Esophagus muscularis mucosa (tissue), 4 donors: Measurements from ENCODE around the gene ZNF768. TPM values are rescaled to one million over a fixed set of nuclear protein-coding genes. Genes with fewer than 3 reads are reported as not detected.

Experiments used
- DNase-seq: peaks from one replicate; pipeline ENCODE4 v3.0.0-alpha.2; 2017; ENCODE audit errors: extremely low spot score
- H3K27ac ChIP-seq, 4 donors: fragments of 200-600 bp; sonication (generic); replicated peaks in 1 of 4; 1 replicate in 3 of 4; 2 replicates in 1 of 4; pipeline ENCODE4 v1.5.1; 2016 to 2019; ENCODE audit warnings: mild to moderate bottlenecking in 1 of 4
- H3K27me3 ChIP-seq, 4 donors: fragments of 200-600 bp; sonication (generic); one replicate each; pipeline versions ENCODE4 v1.5.1 to v1.6.0; 2016 to 2019
- H3K36me3 ChIP-seq, 4 donors: fragments of 200-600 bp; sonication (generic); one replicate each; pipeline ENCODE4 v1.5.1; 2016 to 2019
- H3K4me1 ChIP-seq, 4 donors: fragments of 200-600 bp; sonication (generic); one replicate each; pipeline ENCODE4 v1.5.1; 2016 to 2019
- H3K4me3 ChIP-seq, 4 donors: fragments of 200-600 bp; sonication (generic); 1 replicate in 2 of 4; 2 replicates in 2 of 4; pipeline ENCODE4 v1.5.1; 2016 to 2019; ENCODE audit warnings: mild to moderate bottlenecking in 4 of 4, moderate library complexity in 1 of 4
- H3K9me3 ChIP-seq, 4 donors: fragments of 200-600 bp; sonication (generic); 1 replicate in 3 of 4; 2 replicates in 1 of 4; pipeline ENCODE4 v1.5.1; 2016 to 2019
- EP300 ChIP-seq: sonication (generic); formaldehyde crosslinking; IDR thresholded peaks from one replicate; pipeline ENCODE4 v1.6.1; 2017; ENCODE audit warnings: antibody characterized with exemption
- POLR2A ChIP-seq: fragments of 450-650 bp; IDR thresholded peaks from one replicate; pipeline ENCODE4 v1.6.1; 2017; ENCODE audit warnings: antibody characterized with exemption, moderate library complexity, mild to moderate bottlenecking, low read depth
- POLR2AphosphoS5 ChIP-seq, 2 donors: sonication (generic); formaldehyde crosslinking; IDR thresholded peaks; one replicate each; pipeline ENCODE4 v1.6.1; 2017; ENCODE audit warnings: antibody characterized with exemption in 2 of 2
- whole genome bisulfite sequencing: methylation state at CpG from one replicate; pipeline ENCODE4 v1.1.5; 2018; 5-methylcytosine and 5-hydroxymethylcytosine counted together
- intact Hi-C: fragments of 100-400 bp; cut with DNase I; formaldehyde crosslinking; loops from one replicate; pipeline ENCODE4 v1.15.1; 2023
- small RNA-seq, 3 donors: library from RNA; depleted of rRNA; stranded (forward); fragments of <200 nt; gene quantifications; one replicate each; pipeline ENCODE3, GENCODE V24; 2016
- total RNA-seq, 4 donors: library from RNA; depleted of rRNA; stranded (reverse); fragments of >200 nt; gene quantifications; one replicate each; pipeline versions ENCODE4 v1.1.0 to v1.2.1, GENCODE V29; 2016
- TF ChIP-seq, protein P1 (sequence below), 3 experiments: fragments of 200-600 bp in 2 of 3; fragments of 450-650 bp in 1 of 3; sonication (generic) in 2 of 3; IDR thresholded peaks; one replicate each; pipeline ENCODE4 v1.5.1; 2017 to 2019; ENCODE audit warnings: antibody characterized with exemption in 3 of 3, mild to moderate bottlenecking in 2 of 3, moderate library complexity in 1 of 3

ZNF768 gene
- total RNA-seq, 4 donors from 2014 or later: 46.9 to 91.5 (median 64.0) TPM

DNA sequence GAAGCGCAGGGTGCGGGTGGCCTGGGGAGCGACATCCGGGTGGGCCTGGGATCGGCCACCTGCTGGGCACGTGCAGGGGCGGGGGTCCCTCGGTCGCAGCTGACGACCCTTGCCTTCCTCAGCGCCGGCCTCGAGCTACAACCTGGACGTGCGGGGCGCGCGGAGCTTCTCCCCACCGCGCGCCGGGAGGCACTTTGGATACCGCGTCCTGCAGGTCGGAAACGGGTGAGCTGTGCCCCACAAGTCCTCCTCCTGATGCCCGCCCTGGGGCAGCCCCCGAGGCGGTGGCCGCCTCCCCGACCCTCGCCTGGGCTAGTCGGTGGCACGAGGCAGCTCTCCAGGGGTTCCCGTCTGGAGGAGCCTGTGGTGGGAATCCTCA, 52.3 kb downstream of the ZNF768 start:
- Histone ChIP-seq H3K9me3 (no peaks in the 10 kb centered on the region), H3K4me3 (peak overlapping the region in 1 of 4 donors; percentile 10), H3K36me3 (no peaks in the 10 kb centered on the region), H3K4me1 (peaks cover 0 to 3% (median 0%) of the 10 kb centered on the region in 4 donors), H3K27ac (no peak overlapping the region), H3K27me3 (peaks cover 0 to 47% (median 10%) of the 10 kb centered on the region in 4 donors)
- no peak for DNase-seq
- intact Hi-C loops: no loop called here
- TF ChIP-seq, protein P1, sequence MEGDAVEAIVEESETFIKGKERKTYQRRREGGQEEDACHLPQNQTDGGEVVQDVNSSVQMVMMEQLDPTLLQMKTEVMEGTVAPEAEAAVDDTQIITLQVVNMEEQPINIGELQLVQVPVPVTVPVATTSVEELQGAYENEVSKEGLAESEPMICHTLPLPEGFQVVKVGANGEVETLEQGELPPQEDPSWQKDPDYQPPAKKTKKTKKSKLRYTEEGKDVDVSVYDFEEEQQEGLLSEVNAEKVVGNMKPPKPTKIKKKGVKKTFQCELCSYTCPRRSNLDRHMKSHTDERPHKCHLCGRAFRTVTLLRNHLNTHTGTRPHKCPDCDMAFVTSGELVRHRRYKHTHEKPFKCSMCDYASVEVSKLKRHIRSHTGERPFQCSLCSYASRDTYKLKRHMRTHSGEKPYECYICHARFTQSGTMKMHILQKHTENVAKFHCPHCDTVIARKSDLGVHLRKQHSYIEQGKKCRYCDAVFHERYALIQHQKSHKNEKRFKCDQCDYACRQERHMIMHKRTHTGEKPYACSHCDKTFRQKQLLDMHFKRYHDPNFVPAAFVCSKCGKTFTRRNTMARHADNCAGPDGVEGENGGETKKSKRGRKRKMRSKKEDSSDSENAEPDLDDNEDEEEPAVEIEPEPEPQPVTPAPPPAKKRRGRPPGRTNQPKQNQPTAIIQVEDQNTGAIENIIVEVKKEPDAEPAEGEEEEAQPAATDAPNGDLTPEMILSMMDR (IDR thresholded peaks at IDR 0.05): no peak
- TF ChIP-seq EP300 (no peak), POLR2A (no peak), POLR2AphosphoS5 (IDR thresholded peaks at IDR 0.05) (no peak)
- WGBS: 19% methylated on average over 14 of the region's 35 CpGs

Small RNA genes within 50 kb of the gene (small RNA-seq; reads per million reads assigned to genes)
- gene MIR4518: 0 reads per million in 3 donors
- 0 reads per million in 3 donors for gene RNU7-61P

Other genes with a start within 250 kb of the ZNF768 start
- gene CD2BP2, start 171.3 kb downstream of the ZNF768 start, total RNA-seq: 10 to 100 TPM; 24.9 to 63.9 (median 41.8) TPM
- gene TBC1D10B, start 156.1 kb downstream of the ZNF768 start, total RNA-seq: 10 to 100 TPM; 21.2 to 41.5 (median 29.4) TPM
- not detected for gene MYL11, start 151.8 kb downstream of the ZNF768 start, total RNA-seq
- 1 to 10 TPM in 2 of 4 donors, under 1 TPM in 2; 0.86 to 2.5 (median 1.4) TPM for gene SEPTIN1, start 144.0 kb downstream of the ZNF768 start, total RNA-seq
- gene ZNF48, start 131.1 kb downstream of the ZNF768 start, total RNA-seq: 10 to 100 TPM in 3 of 4 donors, 1 to 10 TPM in 1; 8.3 to 17.6 (median 12.8) TPM
- gene ZNF771, start 119.0 kb downstream of the ZNF768 start, total RNA-seq: 10 to 100 TPM; 20.1 to 25.3 (median 22.7) TPM
- gene DCTPP1, start 96.5 kb downstream of the ZNF768 start, total RNA-seq: 10 to 100 TPM; 11.1 to 21.7 (median 14.1) TPM
- 10 to 100 TPM; 26.5 to 37.6 (median 33.8) TPM for gene SEPHS2, start 80.7 kb downstream of the ZNF768 start, total RNA-seq
- 1 to 10 TPM; 1.5 to 2.7 (median 2.5) TPM for gene ITGAL, start 53.8 kb downstream of the ZNF768 start, total RNA-seq
- 10 to 100 TPM; 15.2 to 29.6 (median 22.3) TPM for gene ZNF747, start 8.3 kb upstream of the ZNF768 start, total RNA-seq
- 10 to 100 TPM in 3 of 4 donors, 1 to 10 TPM in 1; 8.7 to 14.0 (median 11.3) TPM for gene ZNF764, start 31.8 kb upstream of the ZNF768 start, total RNA-seq
- 10 to 100 TPM; 17.6 to 33.4 (median 23.5) TPM for gene ZNF688, start 45.1 kb upstream of the ZNF768 start, total RNA-seq
- gene ZNF785, start 59.1 kb upstream of the ZNF768 start, total RNA-seq: 10 to 100 TPM in 1 of 4 donors, 1 to 10 TPM in 3; 6.8 to 10.9 (median 7.3) TPM
- gene ZNF689, start 83.8 kb upstream of the ZNF768 start, total RNA-seq: 10 to 100 TPM in 3 of 4 donors, 1 to 10 TPM in 1; 9.1 to 14.5 (median 13.9) TPM
- 10 to 100 TPM; 30.3 to 54.0 (median 41.2) TPM for gene PRR14, start 124.4 kb upstream of the ZNF768 start, total RNA-seq
- gene FBRS, start 131.9 kb upstream of the ZNF768 start, total RNA-seq: 10 to 100 TPM; 26.2 to 63.4 (median 37.8) TPM
- gene SRCAP, start 172.6 kb upstream of the ZNF768 start, total RNA-seq: 10 to 100 TPM; 31.6 to 59.3 (median 41.0) TPM
- gene PHKG2, start 221.9 kb upstream of the ZNF768 start, total RNA-seq: 10 to 100 TPM; 22.4 to 25.8 (median 23.5) TPM
- 1 to 10 TPM in 2 of 4 donors, under 1 TPM in 2; 0.42 to 2.9 (median 1.4) TPM for gene CFAP119, start 235.5 kb upstream of the ZNF768 start, total RNA-seq
- 10 to 100 TPM; 61.9 to 86.9 (median 67.0) TPM for gene RNF40, start 235.8 kb upstream of the ZNF768 start, total RNA-seq